ENCODE measurements around the gene USH1C. TPM values are rescaled to one million over a fixed set of nuclear protein-coding genes. Genes with fewer than 3 reads are reported as not detected.

The USH1C gene
- total RNA-seq, 1 donor from 2014 or later, result 0.72 TPM

DNA sequence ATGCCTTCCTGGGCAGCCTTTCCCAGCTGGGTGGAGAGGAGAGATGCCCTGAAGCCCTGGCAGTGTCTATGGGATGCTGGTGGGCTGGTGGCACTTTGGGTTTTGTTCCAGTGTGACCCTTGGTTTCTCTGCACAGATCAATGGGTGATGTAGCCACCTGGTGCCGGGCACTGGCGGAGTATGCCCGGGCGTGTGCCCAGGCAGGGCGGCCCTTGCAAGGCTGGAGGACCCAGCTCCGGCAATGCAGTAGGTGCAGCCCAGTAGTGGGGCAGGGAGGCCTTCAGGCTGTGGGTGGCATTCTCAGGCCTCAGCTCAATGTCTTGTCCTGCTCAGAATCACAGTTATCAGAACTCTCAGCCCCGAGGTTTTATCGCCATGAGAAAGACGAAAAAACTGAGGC is 14.7 kb upstream of the USH1C start:
- DNase-seq (ENCODE audit: low spot score), result no peak
- TF ChIP-seq, protein P1, sequence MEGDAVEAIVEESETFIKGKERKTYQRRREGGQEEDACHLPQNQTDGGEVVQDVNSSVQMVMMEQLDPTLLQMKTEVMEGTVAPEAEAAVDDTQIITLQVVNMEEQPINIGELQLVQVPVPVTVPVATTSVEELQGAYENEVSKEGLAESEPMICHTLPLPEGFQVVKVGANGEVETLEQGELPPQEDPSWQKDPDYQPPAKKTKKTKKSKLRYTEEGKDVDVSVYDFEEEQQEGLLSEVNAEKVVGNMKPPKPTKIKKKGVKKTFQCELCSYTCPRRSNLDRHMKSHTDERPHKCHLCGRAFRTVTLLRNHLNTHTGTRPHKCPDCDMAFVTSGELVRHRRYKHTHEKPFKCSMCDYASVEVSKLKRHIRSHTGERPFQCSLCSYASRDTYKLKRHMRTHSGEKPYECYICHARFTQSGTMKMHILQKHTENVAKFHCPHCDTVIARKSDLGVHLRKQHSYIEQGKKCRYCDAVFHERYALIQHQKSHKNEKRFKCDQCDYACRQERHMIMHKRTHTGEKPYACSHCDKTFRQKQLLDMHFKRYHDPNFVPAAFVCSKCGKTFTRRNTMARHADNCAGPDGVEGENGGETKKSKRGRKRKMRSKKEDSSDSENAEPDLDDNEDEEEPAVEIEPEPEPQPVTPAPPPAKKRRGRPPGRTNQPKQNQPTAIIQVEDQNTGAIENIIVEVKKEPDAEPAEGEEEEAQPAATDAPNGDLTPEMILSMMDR (IDR thresholded peaks at IDR 0.05), result no peak
- Mint-ChIP-seq H3K4me1 (ENCODE audit: low read depth) (no peaks in the 10 kb centered on the region), H3K36me3 (ENCODE audit: low read depth) (no peaks in the 10 kb centered on the region), H3K27ac (ENCODE audit: unreplicated experiment) (no peak overlapping the region), H3K27me3 (ENCODE audit: low read depth) (peaks cover 20% of the 10 kb centered on the region), H3K9me3 (ENCODE audit: low read depth) (no peaks in the 10 kb centered on the region), H3K4me3 (ENCODE audit: unreplicated experiment) (no peak overlapping the region)

DNA sequence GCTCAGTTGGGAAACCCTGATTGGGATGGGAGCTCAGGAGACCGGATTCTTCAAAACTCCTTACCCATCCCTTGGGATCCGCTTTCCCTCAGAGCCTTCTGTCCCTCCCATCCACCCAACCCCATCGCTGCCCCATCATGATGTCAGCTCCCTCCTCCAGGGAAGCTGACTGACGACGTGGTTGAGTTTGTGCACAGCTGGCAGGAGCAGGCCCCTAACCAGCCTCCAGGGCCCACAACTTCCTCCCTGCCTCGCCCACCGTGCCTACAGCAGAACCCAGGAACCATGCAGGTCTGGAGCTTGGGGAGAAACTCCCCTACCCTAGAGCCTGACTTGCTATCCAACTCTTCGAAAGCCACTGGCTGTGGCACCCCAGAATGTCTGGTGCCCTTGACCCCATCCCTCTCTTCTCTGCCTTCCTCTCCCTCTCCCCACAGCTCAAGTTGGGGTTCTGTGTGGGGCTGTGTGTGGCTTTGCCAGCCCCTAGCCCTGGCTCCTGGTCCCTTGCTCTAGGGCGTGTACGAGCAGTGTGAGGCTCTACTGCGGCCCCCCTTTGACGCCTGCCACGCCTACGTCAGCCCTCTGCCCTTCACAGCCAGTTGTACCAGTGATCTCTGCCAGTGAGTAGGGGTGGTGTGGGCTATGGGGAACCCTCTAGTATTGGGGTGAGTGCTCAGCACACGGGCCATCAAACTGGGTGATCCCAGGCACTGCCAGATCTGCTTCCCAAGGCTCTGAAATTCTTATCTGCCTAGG is 14.0 kb upstream of the USH1C start:
- TF ChIP-seq, protein P1 (IDR thresholded peaks at IDR 0.05), result no peak
- Mint-ChIP-seq H3K9me3 (ENCODE audit: low read depth) (no peaks in the 10 kb centered on the region), H3K27ac (ENCODE audit: unreplicated experiment) (no peak overlapping the region), H3K4me1 (ENCODE audit: low read depth) (no peaks in the 10 kb centered on the region), H3K27me3 (ENCODE audit: low read depth) (peaks cover 26% of the 10 kb centered on the region), H3K4me3 (ENCODE audit: unreplicated experiment) (no peak overlapping the region), H3K36me3 (ENCODE audit: low read depth) (no peaks in the 10 kb centered on the region)
- DNase-seq (ENCODE audit: low spot score), result no peak

DNA sequence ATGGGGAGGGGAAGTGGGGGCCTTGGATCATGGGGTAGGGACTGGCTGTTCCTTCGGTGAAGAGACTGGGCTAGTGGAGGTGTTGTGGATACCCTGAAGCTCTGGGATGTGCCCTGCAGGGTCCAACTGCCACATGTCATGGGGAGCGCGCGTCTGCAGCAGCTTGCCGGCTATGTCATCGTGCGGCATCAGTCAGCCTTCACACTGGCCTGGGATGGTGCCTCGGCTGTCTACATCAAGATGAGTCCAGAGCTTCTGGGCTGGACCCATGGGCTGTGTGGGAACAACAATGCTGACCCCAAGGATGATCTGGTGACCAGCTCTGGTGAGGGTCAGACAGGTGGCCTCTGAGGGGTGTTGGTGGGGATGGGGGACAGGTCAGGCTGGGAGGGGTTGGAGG is 12.8 kb upstream of the USH1C start:
- H3K27ac Mint-ChIP-seq (ENCODE audit: unreplicated experiment), result no peak overlapping the region
- H3K4me1 Mint-ChIP-seq (ENCODE audit: low read depth), result no peaks in the 10 kb centered on the region
- H3K9me3 Mint-ChIP-seq (ENCODE audit: low read depth), result no peaks in the 10 kb centered on the region
- no peak overlapping the region for H3K4me3 Mint-ChIP-seq (ENCODE audit: unreplicated experiment)
- H3K27me3 Mint-ChIP-seq (ENCODE audit: low read depth), result peaks cover 25% of the 10 kb centered on the region
- no peak for DNase-seq (ENCODE audit: low spot score)
- H3K36me3 Mint-ChIP-seq (ENCODE audit: low read depth), result no peaks in the 10 kb centered on the region
- TF ChIP-seq, protein P1 (IDR thresholded peaks at IDR 0.05), result no peak

DNA sequence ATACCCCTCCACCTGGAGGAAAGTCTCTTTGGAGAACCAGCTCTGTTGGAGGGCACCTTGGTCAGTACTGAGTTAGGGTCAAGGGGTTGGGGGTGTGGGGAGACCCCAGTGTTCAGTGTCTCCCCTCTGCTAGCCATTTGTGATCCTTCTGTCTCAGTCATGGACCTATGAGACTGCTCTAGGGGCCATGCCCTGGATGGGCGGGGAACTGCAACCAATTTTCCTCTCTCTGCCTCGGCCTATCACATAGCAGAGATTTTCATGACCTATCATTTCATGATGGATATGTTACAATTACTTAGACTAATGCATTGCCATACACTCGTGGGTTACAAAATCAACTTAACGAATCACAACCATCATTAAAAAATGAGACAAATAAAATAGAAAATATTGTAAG is 10.3 kb upstream of the USH1C start:
- Mint-ChIP-seq H3K27me3 (ENCODE audit: low read depth) (peaks cover 27% of the 10 kb centered on the region), H3K9me3 (ENCODE audit: low read depth) (no peaks in the 10 kb centered on the region), H3K4me1 (ENCODE audit: low read depth) (no peaks in the 10 kb centered on the region), H3K4me3 (ENCODE audit: unreplicated experiment) (no peak overlapping the region), H3K36me3 (ENCODE audit: low read depth) (no peaks in the 10 kb centered on the region), H3K27ac (ENCODE audit: unreplicated experiment) (no peak overlapping the region)
- no peak for DNase-seq (ENCODE audit: low spot score)
- TF ChIP-seq, protein P1 (IDR thresholded peaks at IDR 0.05), result no peak

DNA sequence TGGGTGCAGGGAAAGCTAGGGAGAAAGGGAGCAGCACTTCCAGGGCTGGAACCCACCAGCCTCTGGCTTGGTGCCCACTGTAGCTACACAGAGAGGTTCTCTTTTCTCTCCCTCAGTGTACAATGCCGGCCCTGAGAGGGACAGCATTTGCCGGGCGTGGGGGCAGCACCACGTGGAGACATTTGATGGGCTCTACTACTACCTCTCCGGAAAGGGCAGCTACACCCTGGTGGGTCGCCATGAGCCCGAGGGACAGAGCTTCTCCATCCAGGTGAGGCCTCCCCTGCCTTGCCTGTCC is 9.0 kb upstream of the USH1C start:
- Mint-ChIP-seq H3K4me3 (ENCODE audit: unreplicated experiment) (no peak overlapping the region), H3K9me3 (ENCODE audit: low read depth) (no peaks in the 10 kb centered on the region), H3K27me3 (ENCODE audit: low read depth) (peaks cover 26% of the 10 kb centered on the region), H3K27ac (ENCODE audit: unreplicated experiment) (no peak overlapping the region), H3K4me1 (ENCODE audit: low read depth) (no peaks in the 10 kb centered on the region), H3K36me3 (ENCODE audit: low read depth) (no peaks in the 10 kb centered on the region)
- no peak for DNase-seq (ENCODE audit: low spot score)
- TF ChIP-seq, protein P1 (IDR thresholded peaks at IDR 0.05), result no peak
